Subcutaneous abdominal adipose tissue (tissue), 5 donors: ENCODE results near the gene SRRT.
"Not testable (repeated sequence)": the region's sequence is repeated elsewhere in the genome, so short reads cannot be mapped to it uniquely, and the experiment has no call there.

Source experiments
- H3K27ac ChIP-seq: one replicate; pipeline ENCODE4 v1.7.0; 2013; ENCODE audit warnings: low read depth, mild to moderate bottlenecking, inconsistent platforms, low read length, moderate library complexity
- H3K27me3 ChIP-seq, 5 donors: one replicate each; pipeline ENCODE4 v1.7.0; 2013; ENCODE audit warnings: low read length in 5 of 5, inconsistent platforms in 1 of 5; ENCODE audit not compliant: control insufficient read depth in 5 of 5, insufficient read depth in 4 of 5
- H3K36me3 ChIP-seq, 5 donors: one replicate each; pipeline ENCODE4 v1.7.0; 2013; ENCODE audit warnings: low read length in 5 of 5; ENCODE audit not compliant: control insufficient read depth in 5 of 5, insufficient read depth in 5 of 5
- H3K4me1 ChIP-seq, 5 donors: one replicate each; pipeline ENCODE4 v1.7.0; 2013; ENCODE audit warnings: low read length in 5 of 5, mild to moderate bottlenecking in 3 of 5, moderate library complexity in 1 of 5; ENCODE audit not compliant: control insufficient read depth in 5 of 5, insufficient read depth in 5 of 5
- H3K4me3 ChIP-seq, 5 donors: one replicate each; pipeline ENCODE4 v1.7.0; 2013; ENCODE audit warnings: low read length in 5 of 5, low read depth in 1 of 5
- H3K9ac ChIP-seq, 5 donors: one replicate each; pipeline ENCODE4 v1.7.0; 2013; ENCODE audit warnings: low read length in 5 of 5, mild to moderate bottlenecking in 4 of 5, moderate library complexity in 3 of 5
- H3K9me3 ChIP-seq, 5 donors: one replicate each; pipeline ENCODE4 v1.7.0; 2013; ENCODE audit warnings: low read length in 5 of 5; ENCODE audit not compliant: control insufficient read depth in 5 of 5
- donor health status: healthy.
- donor health status: healthy.
- donor health status: healthy.
- donor health status: healthy.
- donor health status: healthy.

SRRT gene

DNA sequence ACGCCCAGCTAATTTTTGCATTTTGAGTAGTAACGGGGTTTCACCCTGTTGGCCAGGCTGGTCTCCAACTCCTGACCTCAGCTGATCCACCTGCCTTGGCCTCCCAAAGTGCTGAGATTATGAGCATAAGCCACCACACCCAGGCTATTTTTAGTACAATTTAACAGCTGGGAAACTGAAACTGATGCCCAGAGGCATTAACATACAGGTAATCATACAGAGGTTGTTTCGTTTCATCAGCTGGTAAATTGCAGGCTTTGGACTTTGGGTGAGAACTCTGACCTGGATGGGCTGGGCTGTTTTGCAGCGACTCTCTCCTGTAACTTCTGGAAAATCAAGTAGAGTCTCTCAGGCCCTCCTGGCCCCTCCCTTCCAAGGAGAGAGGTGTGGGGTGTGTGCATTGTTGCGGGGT, 27.0 kb downstream of the SRRT start:
- Histone ChIP-seq H3K27me3 (peaks cover 0 to 21% (median 13%) of the 10 kb centered on the region in 5 donors), H3K27ac (no peak overlapping the region)

DNA sequence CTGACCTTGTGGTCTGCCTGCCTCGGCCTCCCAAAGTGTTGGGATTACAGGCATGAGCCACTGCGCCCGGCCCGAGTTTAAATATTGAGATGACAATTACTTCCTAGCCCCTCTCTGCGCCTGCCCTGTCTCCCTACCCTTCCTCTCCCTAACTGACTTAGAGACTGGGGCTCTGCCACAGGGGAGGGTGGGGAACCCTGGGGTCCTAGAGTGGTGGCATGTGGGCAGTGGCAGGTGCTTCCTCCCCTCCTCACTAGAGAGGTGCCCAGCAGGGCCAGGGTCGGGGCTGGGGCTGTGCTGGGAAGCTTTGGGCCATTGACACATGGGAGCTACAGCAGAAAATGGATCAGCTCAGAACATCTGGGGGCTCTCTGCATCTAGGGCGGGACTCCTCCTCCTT, 27.7 kb downstream of the SRRT start:
- Histone ChIP-seq H3K9me3 (peaks cover 0 to 2% (median 0%) of the 10 kb centered on the region in 5 donors), H3K4me3 (no peak overlapping the region), H3K4me1 (no peaks in the 10 kb centered on the region), H3K27me3 (peaks cover 0 to 16% (median 10%) of the 10 kb centered on the region in 5 donors), H3K27ac (no peak overlapping the region), H3K36me3 (no peaks in the 10 kb centered on the region), H3K9ac (no peak overlapping the region)

More for the DNA sequence above, 27.0 kb downstream of the SRRT start:
- peaks cover 0 to 2% (median 0%) of the 10 kb centered on the region in 5 donors for H3K9me3 ChIP-seq
- no peaks in the 10 kb centered on the region for H3K36me3 ChIP-seq
- H3K4me3 ChIP-seq, result no peak overlapping the region
- H3K4me1 ChIP-seq, result peaks cover 0 to 6% (median 4%) of the 10 kb centered on the region in 5 donors
- H3K9ac ChIP-seq, result no peak overlapping the region

DNA sequence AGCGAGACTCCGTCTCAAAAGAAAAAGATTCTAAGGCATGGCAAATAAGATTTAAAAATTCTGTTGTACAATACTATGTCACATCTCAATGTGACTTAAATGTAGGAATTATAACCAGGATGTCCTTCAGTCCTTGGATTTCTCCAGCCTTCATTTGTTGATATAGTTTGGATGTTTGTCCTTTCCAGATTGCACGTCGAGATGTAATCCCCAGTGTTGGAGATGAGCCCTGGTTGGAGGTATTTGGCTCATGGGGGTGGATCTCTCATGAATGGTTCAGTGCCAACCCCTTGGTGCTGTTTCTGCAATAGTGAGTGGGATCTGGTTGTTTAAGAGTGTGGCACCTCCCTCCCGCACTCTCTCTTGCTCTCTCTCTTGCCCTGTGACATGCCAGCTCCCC, 33.6 kb downstream of the SRRT start:
- peaks cover 0 to 4% (median 0%) of the 10 kb centered on the region in 5 donors for H3K9me3 ChIP-seq
- no peak overlapping the region for H3K27ac ChIP-seq
- H3K4me1 ChIP-seq, result no peaks in the 10 kb centered on the region
- no peaks in the 10 kb centered on the region for H3K36me3 ChIP-seq
- no peak overlapping the region for H3K4me3 ChIP-seq
- H3K9ac ChIP-seq, result no peak overlapping the region
- no peaks in the 10 kb centered on the region for H3K27me3 ChIP-seq

DNA sequence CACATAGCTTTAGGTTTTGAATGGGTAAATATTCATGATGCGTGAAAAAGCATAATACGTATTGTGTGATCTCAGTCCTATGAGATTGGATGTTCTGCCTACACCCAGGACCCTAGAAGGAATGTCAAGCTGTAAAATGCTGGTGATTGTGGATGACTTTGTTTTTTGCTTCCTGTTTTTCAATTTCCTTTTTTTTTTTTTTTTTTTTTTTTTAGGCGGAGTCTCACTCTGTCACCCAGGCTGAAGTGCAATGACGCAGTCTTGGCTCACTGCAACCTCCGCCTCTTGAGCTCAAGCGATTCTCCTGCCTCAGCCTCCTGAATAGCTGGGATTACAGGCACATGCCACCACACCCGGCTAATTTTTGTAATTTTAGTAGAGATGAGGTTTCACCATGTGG, 35.5 kb downstream of the SRRT start:
- not testable (repeated sequence) for H3K4me1 ChIP-seq, H3K9me3 ChIP-seq, H3K36me3 ChIP-seq, H3K27ac ChIP-seq, H3K9ac ChIP-seq, H3K4me3 ChIP-seq, H3K27me3 ChIP-seq

DNA sequence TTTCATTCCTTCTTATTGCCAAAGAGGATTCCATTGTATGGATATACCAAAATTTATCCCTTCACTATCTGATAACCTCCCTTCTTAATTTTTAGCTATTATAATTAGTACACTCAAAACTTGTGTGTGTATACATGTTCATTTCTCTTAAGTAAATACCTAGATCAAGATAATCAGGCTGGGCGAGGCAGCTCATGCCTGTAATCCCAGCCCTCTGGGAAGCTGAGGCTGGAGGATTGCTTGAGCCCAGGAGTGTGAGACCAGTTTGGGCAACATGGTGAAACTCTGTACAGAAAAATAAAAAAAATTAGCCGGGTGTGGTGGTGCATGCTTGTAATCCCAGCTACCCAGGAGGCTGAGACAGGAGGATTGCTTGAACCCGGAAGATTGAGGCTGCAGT, 36.6 kb downstream of the SRRT start:
- H3K27me3 ChIP-seq, result no peaks in the 10 kb centered on the region
- H3K4me3 ChIP-seq, result no peak overlapping the region

DNA sequence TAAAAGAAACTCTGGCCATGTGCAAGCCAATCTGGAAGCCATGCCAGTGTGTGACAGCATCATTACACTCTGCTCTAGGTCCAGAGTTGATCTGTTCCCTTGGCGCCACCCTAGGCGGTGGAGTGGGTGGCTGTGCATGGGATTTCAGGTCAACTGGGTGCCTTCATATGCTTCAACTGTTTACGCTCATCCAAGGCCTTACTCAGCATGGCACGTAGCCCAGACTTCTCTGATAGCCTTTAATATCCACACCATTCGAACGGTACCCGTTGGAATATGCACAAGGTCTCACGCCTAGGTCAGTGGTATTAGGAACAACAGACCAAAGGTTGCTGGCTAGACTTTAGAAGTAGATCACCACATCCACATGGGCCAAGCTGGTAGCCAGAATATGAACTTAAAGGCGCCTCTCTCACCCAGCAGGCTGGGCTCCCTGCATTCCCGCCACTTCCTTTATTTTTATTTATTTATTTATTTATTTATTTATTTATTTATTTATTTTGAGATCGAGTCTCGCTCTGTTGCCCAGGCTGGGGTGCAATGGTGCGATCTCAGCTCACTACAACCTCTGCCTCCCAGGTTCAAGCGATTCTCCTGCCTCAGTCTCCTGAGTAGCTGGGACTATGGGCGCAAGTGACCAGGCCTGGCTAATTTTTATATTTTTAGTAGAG, 39.4 kb downstream of the SRRT start:
- H3K9ac ChIP-seq, result no peak overlapping the region

More for the DNA sequence above, 36.6 kb downstream of the SRRT start:
- Histone ChIP-seq H3K27ac (no peak overlapping the region), H3K9me3 (peaks cover 0 to 4% (median 0%) of the 10 kb centered on the region in 5 donors), H3K4me1 (peaks cover 0 to 4% (median 0%) of the 10 kb centered on the region in 5 donors), H3K36me3 (no peaks in the 10 kb centered on the region), H3K9ac (no peak overlapping the region)

DNA sequence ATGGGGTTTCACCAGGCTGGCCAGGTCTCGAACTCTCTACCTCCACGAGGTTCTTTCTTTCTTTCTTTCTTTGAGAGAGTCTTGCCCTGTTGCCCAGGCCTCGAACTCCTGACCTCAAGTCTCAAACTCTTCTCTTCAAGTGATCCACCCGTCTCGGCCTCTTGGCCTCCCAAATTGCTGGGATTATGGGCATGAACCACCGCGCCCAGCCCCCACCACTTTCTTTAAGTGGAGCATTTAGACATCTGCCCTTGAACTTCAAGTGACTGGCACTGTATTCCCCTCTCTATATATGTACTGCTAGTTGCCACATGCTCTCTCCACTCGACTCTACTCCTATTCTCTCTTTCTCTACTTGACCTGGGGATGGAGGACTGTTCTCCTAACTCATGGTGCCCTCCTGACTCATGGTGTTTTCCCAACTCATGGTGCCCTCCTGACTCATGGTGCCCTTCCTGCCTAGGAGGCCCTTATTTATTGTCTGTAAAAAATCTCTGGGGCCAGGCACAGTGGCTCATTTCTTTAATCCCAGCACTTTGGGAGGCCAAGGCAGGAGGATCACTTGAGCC, 40.1 kb downstream of the SRRT start:
- Histone ChIP-seq H3K4me1 (peaks cover 0 to 4% (median 0%) of the 10 kb centered on the region in 5 donors), H3K27me3 (no peaks in the 10 kb centered on the region), H3K27ac (no peak overlapping the region), H3K9me3 (no peaks in the 10 kb centered on the region), H3K36me3 (no peaks in the 10 kb centered on the region), H3K9ac (no peak overlapping the region), H3K4me3 (no peak overlapping the region)

More for the DNA sequence above, 39.4 kb downstream of the SRRT start:
- Histone ChIP-seq H3K27me3 (no peaks in the 10 kb centered on the region), H3K9me3 (no peaks in the 10 kb centered on the region), H3K36me3 (no peaks in the 10 kb centered on the region), H3K27ac (no peak overlapping the region), H3K4me1 (peaks cover 0 to 4% (median 0%) of the 10 kb centered on the region in 5 donors), H3K4me3 (no peak overlapping the region)

DNA sequence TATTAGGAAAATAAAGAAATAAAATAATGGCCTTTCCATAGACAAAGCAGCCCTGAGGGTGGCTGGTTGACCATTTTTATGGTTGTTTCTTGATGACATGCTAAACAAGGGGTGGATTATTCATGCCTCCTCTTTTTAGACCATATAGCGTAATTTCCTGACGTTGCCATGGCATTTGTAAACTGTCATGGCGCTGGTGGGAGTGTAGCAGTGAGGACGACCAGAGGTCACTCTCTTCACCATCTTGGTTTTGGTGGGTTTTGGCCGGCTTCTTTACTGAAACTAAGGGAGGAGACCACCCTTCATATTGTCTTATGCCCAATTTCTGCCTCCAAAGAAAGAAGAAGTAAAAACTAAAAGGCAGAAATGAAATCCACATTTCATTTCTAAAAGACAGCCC, 44.4 kb downstream of the SRRT start:
- not testable (repeated sequence) for H3K9me3 ChIP-seq, H3K4me1 ChIP-seq, H3K36me3 ChIP-seq, H3K27me3 ChIP-seq, H3K4me3 ChIP-seq, H3K9ac ChIP-seq, H3K27ac ChIP-seq

DNA sequence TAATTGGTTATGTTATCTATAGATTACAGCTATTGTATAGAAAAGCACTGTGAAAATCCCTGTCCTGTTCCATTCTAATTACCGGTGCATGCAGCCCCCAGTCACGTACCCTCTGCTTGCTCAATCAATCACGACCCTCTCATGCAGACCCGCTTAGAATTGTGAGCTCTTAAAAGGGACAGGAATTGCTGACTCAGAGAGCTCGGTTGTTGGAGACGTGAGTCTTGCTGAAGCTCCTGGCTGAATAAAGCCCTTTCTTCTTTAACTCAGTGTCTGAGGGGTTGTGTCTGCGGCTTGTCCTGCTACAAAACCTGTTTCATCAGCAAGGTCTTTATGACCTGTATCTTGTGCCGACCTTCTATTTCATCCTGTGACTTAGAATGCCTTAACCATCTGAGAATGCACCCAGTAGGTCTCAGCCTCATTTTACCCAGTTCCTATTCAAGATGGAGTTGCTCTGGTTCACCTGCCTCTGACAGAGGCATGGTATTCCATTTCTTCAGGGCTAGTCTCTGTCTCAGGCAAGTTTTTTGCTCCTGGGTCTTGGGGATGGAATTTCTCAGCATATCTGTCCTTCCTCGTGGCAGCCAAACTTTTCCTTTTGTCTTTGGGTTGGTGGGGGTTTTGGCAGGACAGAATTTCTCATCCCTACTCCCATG, 45.0 kb downstream of the SRRT start:
- not testable (repeated sequence) for H3K27me3 ChIP-seq, H3K9me3 ChIP-seq, H3K36me3 ChIP-seq, H3K4me1 ChIP-seq, H3K9ac ChIP-seq, H3K27ac ChIP-seq, H3K4me3 ChIP-seq

DNA sequence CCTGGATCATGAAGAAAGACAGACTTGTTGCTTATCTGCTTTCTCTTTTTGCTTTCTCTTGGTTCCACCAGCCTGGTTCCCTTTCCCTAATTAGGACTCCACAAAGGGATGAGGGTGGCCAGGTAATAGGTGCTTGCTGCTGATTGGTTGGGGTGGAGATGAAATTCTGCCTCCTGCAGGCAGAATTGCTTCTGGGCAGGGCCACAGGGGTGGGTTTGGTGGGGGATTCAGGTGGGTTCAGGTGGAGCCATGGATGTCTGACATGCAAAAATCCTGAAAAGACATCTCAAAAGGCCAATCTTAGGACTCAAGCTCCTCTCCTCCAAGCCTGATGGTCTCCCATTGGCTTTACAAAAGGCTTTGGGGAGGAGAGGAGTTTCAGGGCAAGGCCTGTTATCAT, 46.1 kb downstream of the SRRT start:
- no peak overlapping the region for H3K9ac ChIP-seq
- no peak overlapping the region for H3K4me3 ChIP-seq
- H3K9me3 ChIP-seq, result peaks cover 0 to 2% (median 0%) of the 10 kb centered on the region in 5 donors
- no peaks in the 10 kb centered on the region for H3K36me3 ChIP-seq
- no peaks in the 10 kb centered on the region for H3K27me3 ChIP-seq
- peaks cover 0 to 4% (median 0%) of the 10 kb centered on the region in 5 donors for H3K4me1 ChIP-seq
- H3K27ac ChIP-seq, result no peak overlapping the region
